HCT116 (cell line): ENCODE measurements around the gene LPAR3. TPM values are rescaled to one million over a fixed set of nuclear protein-coding genes. Genes with fewer than 3 reads are reported as not detected.

Experiments used
- ATAC-seq: fragments of 200-7000 bp; cut with Tn5 transposase; 2 replicates; pipeline ENCODE4 v1.9.1; 2020; ENCODE audit warnings: mild to moderate bottlenecking, moderate library complexity
- BruUV-seq: library from RNA; stranded (reverse); fragments of 400-500 nt; replicated peaks from 2 replicates; lab custom pipeline; 2021; lab: Mats Ljungman, UMichigan
- CTCF ChIA-PET: fragments of 300-600 bp; sonication (Branson Sonifier 250); formaldehyde crosslinking; loops from one replicate; lab custom pipeline; 2021; ENCODE audit warnings: antibody characterized with exemption; lab: Charles Lee
- POLR2A ChIA-PET: fragments of 300-600, 350-600 bp; sonication (Branson Sonifier 250); formaldehyde crosslinking; loops from one replicate; lab custom pipeline; 2021; ENCODE audit warnings: antibody characterized with exemption; lab: Charles Lee
- RAD21 ChIA-PET, 2 experiments: fragments of 300-600 bp; sonication (Branson Sonifier 250); formaldehyde crosslinking; loops; one replicate each; lab custom pipeline; 2023; ENCODE audit warnings: low total read pairs in 2 of 2; ENCODE audit not compliant: uncharacterized antibody in 2 of 2, unreplicated experiment in 2 of 2, low non-redundant PET in 1 of 2; lab: Charles Lee
- DNase-seq: peaks from one replicate; pipeline ENCODE4 v3.0.0-alpha.2; 2010; ENCODE audit warnings: low read depth, low spot score
- H2AFZ ChIP-seq: fragments of 200-600 bp; shearing (Covaris generic), sonication (generic); 2 replicates; pipeline ENCODE4 v1.6.1; 2017; ENCODE audit warnings: low read depth, mixed run types, mixed read lengths, antibody characterized with exemption, low read length; ENCODE audit not compliant: poor library complexity, severe bottlenecking
- H3K27ac ChIP-seq: 2 replicates; pipeline ENCODE4 v1.5.1; 2012; ENCODE audit warnings: low read depth, low read length
- H3K27me3 ChIP-seq: fragments of 200-600 bp; sonication (generic); 2 replicates; pipeline ENCODE4 v1.6.1; 2016; ENCODE audit warnings: mixed run types, low read length, mixed read lengths; ENCODE audit not compliant: insufficient read depth
- H3K36me3 ChIP-seq, 2 experiments: fragments of 200-500 bp in 1 of 2; fragments of 200-600 bp in 1 of 2; sonication (Bioruptor generic) in 1 of 2; sonication (generic) in 1 of 2; 2 replicates each; pipeline versions ENCODE4 v1.5.1 to v1.6.1; 2014 to 2016; ENCODE audit warnings: low read length in 2 of 2, inconsistent platforms in 1 of 2, mixed read lengths in 1 of 2, mixed run types in 1 of 2; ENCODE audit not compliant: insufficient read depth in 2 of 2, control insufficient read depth in 1 of 2
- H3K4me1 ChIP-seq, 2 experiments: fragments of 200-600 bp in 1 of 2; sonication (generic) in 1 of 2; 2 replicates each; pipeline versions ENCODE4 v1.5.1 to v1.6.1; 2012 to 2017; ENCODE audit warnings: low read length in 2 of 2, inconsistent platforms in 1 of 2, mild to moderate bottlenecking in 1 of 2, mixed read lengths in 1 of 2, mixed run types in 1 of 2, moderate library complexity in 1 of 2; ENCODE audit not compliant: insufficient read depth in 2 of 2, control insufficient read depth in 1 of 2
- H3K4me2 ChIP-seq: fragments of 200-600 bp; sonication (generic); 2 replicates; pipeline ENCODE4 v1.6.1; 2017; ENCODE audit warnings: mixed run types, low read length, mixed read lengths
- H3K4me3 ChIP-seq, 2 experiments: fragments of 200-600 bp in 1 of 2; sonication (generic) in 1 of 2; replicated peaks in 1 of 2; 2 replicates each; pipeline ENCODE4 v1.5.1; 2011 to 2016; ENCODE audit warnings: low read length in 2 of 2, control low read depth in 1 of 2, low read depth in 1 of 2, mild to moderate bottlenecking in 1 of 2, mixed read lengths in 1 of 2, mixed run types in 1 of 2
- H3K79me2 ChIP-seq: fragments of 200-600 bp; sonication (generic); 2 replicates; pipeline ENCODE4 v1.6.1; 2017; ENCODE audit warnings: mild to moderate bottlenecking, mixed run types, low read length, moderate library complexity, mixed read lengths; ENCODE audit not compliant: insufficient read depth
- H3K9ac ChIP-seq: fragments of 200-600 bp; sonication (generic); 2 replicates; pipeline ENCODE4 v1.6.1; 2016; ENCODE audit warnings: low read length, mixed read lengths
- H3K9me2 ChIP-seq: fragments of 200-600 bp; sonication (generic), shearing (Covaris generic); 2 replicates; pipeline ENCODE4 v1.6.1; 2017; ENCODE audit warnings: mixed run types, mild to moderate bottlenecking, moderate library complexity; ENCODE audit not compliant: insufficient read depth
- H3K9me3 ChIP-seq, 2 experiments: fragments of 200-500 bp in 1 of 2; fragments of 200-600 bp in 1 of 2; sonication (Bioruptor generic) in 1 of 2; sonication (generic) in 1 of 2; 2 replicates each; pipeline ENCODE4 v1.6.1; 2014 to 2017; ENCODE audit warnings: low read length in 2 of 2, mixed read lengths in 2 of 2, inconsistent platforms in 1 of 2, low read depth in 1 of 2, mild to moderate bottlenecking in 1 of 2, mixed run types in 1 of 2, moderate library complexity in 1 of 2; ENCODE audit not compliant: control insufficient read depth in 1 of 2, insufficient read depth in 1 of 2
- H4K20me1 ChIP-seq: fragments of 200-600 bp; sonication (generic), shearing (Covaris generic); 2 replicates; pipeline ENCODE4 v1.6.1; 2017; ENCODE audit warnings: mixed run types, mild to moderate bottlenecking, moderate library complexity; ENCODE audit not compliant: insufficient read depth
- CBX3 ChIP-seq: IDR thresholded peaks from 2 replicates; pipeline ENCODE4 v1.6.1; 2012; ENCODE audit warnings: low read depth
- CEBPB ChIP-seq: IDR thresholded peaks from 2 replicates; pipeline ENCODE4 v1.6.1; 2012; ENCODE audit warnings: low read depth
- EGR1 ChIP-seq: IDR thresholded peaks from 2 replicates; pipeline ENCODE4 v1.6.1; 2012; ENCODE audit warnings: low read depth
- ELF1 ChIP-seq: IDR thresholded peaks from 2 replicates; pipeline ENCODE4 v1.6.1; 2012; ENCODE audit warnings: low read depth, borderline replicate concordance
- FOSL1 ChIP-seq: IDR thresholded peaks from 2 replicates; pipeline ENCODE4 v1.6.1; 2012; ENCODE audit warnings: low read depth
- POLR2A ChIP-seq: IDR thresholded peaks from 2 replicates; pipeline ENCODE4 v1.7.0; 2011; ENCODE audit warnings: borderline replicate concordance; ENCODE audit not compliant: insufficient read depth, insufficient read length; ENCODE audit errors: extremely low read depth
- POLR2AphosphoS5 ChIP-seq: IDR thresholded peaks from 2 replicates; pipeline ENCODE4 v1.6.1; 2011; ENCODE audit warnings: mild to moderate bottlenecking, low read depth, low read length, moderate library complexity
- SIN3A ChIP-seq: IDR thresholded peaks from 2 replicates; pipeline ENCODE4 v1.6.1; 2012; ENCODE audit warnings: low read depth
- YY1 ChIP-seq: IDR thresholded peaks from 2 replicates; pipeline ENCODE4 v1.6.1; 2011; ENCODE audit warnings: low read length, low read depth, moderate library complexity, mild to moderate bottlenecking; ENCODE audit not compliant: insufficient replicate concordance; ENCODE audit errors: extremely low read depth
- intact Hi-C: fragments of 100-400 bp; cut with micrococcal nuclease; formaldehyde crosslinking; loops from 2 replicates; pipeline ENCODE4 v1.10.0; 2022
- total RNA-seq: library from RNA; stranded (reverse); gene quantifications from one replicate; pipeline ENCODE4 v1.2.1, GENCODE V29; 2021; ENCODE audit not compliant: unreplicated experiment

Gene LPAR3
- total RNA-seq, 1 experiment from 2014 or later, result 27.2 TPM

DNA sequence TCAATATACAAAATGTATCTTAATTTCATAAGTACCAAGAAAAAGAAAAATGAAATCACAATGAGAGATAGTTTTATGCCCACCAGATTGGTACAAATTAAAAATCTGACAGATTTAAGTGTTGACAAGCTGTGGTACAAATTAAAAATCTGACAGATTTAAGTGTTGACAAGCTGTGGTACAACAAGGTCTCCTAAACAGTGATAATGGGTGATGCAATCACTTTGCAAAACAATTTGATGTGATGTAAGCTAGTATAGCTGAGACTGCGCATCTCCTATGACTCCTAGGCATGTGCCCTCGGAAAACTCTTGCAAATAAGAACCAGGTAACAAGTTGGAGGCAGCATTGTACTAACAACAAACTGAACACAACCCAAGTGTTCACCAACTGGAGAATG lies 100.6 kb downstream of the LPAR3 start:
- Histone ChIP-seq H3K27ac (no peak overlapping the region), H3K9ac (no peak overlapping the region), H3K4me3 (no peak overlapping the region), H3K36me3 (no peaks in the 10 kb centered on the region), H3K79me2 (no peaks in the 10 kb centered on the region), H4K20me1 (no peaks in the 10 kb centered on the region), H3K9me3 (peaks cover 0 to 3% of the 10 kb centered on the region in 2 experiments; a peak in 1 of 4 replicates), H3K4me1 (no peaks in the 10 kb centered on the region), H3K4me2 (no peak overlapping the region), H3K9me2 (no peaks in the 10 kb centered on the region), H3K27me3 (no peaks in the 10 kb centered on the region), H2AFZ (no peak overlapping the region)
- CTCF ChIA-PET, result no interaction called here
- no peak for ATAC-seq
- no peak for DNase-seq
- POLR2A ChIA-PET, result no interaction called here
- no peak for TF ChIP-seq POLR2A
- TF ChIP-seq SIN3A, result no peak
- TF ChIP-seq CEBPB, result peak; percentile 35; the same call in 1 of the 2 replicates
- peak; percentile 87; the same call in 1 of the 2 replicates for TF ChIP-seq CBX3
- BruUV-seq, result no TSS peak
- intact Hi-C loops, result no loop called here
- RAD21 ChIA-PET, result no interaction called here

DNA sequence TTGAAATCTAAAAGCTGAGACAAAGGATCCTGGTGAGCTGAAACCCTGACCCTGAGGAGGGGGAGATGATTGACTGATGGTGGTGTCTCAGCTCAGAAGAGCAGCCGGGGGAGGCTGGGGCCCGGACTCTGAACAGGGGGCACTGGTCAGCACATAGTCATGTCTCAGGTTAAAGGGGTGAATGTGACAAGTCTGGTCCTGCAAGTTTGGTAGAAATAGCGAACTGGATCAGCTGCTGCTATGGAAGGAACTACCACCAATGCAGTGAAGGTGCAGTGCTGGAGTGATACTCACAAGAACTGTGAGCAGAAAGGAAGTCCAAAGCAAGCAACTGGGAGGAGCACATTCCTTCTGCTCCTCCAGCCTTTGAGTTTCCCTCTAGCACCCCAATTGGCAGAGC lies 104.0 kb downstream of the LPAR3 start:
- ChIA-PET RAD21 (no interaction called here), POLR2A (no interaction called here)
- no peak overlapping the region for H3K4me3 ChIP-seq
- intact Hi-C loops, result no loop called here
- H3K27ac ChIP-seq, result no peak overlapping the region
- no peaks in the 10 kb centered on the region for H3K9me2 ChIP-seq
- H3K9ac ChIP-seq, result no peak overlapping the region
- H3K79me2 ChIP-seq, result no peaks in the 10 kb centered on the region
- no peak overlapping the region for H2AFZ ChIP-seq
- ATAC-seq, result no peak
- H3K36me3 ChIP-seq, result no peaks in the 10 kb centered on the region
- no peak for DNase-seq
- TF ChIP-seq YY1 (no peak), ELF1 (no peak), POLR2AphosphoS5 (no peak), EGR1 (no peak), FOSL1 (no peak)
- TF ChIP-seq, all 23 proteins: peak for 0
- CTCF ChIA-PET, result interaction anchor here (1.1 kb wide), 2 partner anchors 17 to 32 kb away, joined by 3 read pairs; no protein-coding TSS in a partner anchor
- Histone ChIP-seq H3K27me3 (no peaks in the 10 kb centered on the region), H3K4me2 (no peak overlapping the region), H3K9me3 (peaks cover 0 to 3% of the 10 kb centered on the region in 2 experiments; a peak in 1 of 4 replicates), H4K20me1 (no peaks in the 10 kb centered on the region), H3K4me1 (no peaks in the 10 kb centered on the region)
- no TSS peak for BruUV-seq
